Suppressor macrophage treated with lipopolysaccharide for 1 hour (primary cell): ENCODE measurements around the gene CLCA4.

ENCODE experiments used
- DNase-seq, 3 donors: peaks; one replicate each; pipeline ENCODE4 v3.0.0-alpha.2; 2020 to 2022

Gene CLCA4

GRCh38 chr1:86621286-86621685, 74.4 kb downstream of the CLCA4 start:
- no peak for DNase-seq
